Endothelial cell of umbilical vein (primary cell): ENCODE measurements around the gene ACP3. TPM values are rescaled to one million over a fixed set of nuclear protein-coding genes. Genes with fewer than 3 reads are reported as not detected.

Experiments used
- BruUV-seq: library from RNA; stranded (reverse); fragments of 400-500 nt; replicated peaks from 2 replicates; lab custom pipeline; 2021; lab: Mats Ljungman, UMichigan
- CTCF ChIA-PET: fragments of 300-600, 350-600 bp; sonication (Branson Sonifier 250); formaldehyde crosslinking; loops from one replicate; lab custom pipeline; 2021; ENCODE audit warnings: antibody characterized with exemption, inconsistent platforms; lab: Charles Lee
- POLR2A ChIA-PET: fragments of 300-600, 350-600 bp; sonication (Branson Sonifier 250); formaldehyde crosslinking; loops from one replicate; lab custom pipeline; 2021; ENCODE audit warnings: antibody characterized with exemption, inconsistent platforms; lab: Charles Lee
- DNase-seq: peaks from one replicate; pipeline ENCODE4 v3.0.0-alpha.2; 2011; ENCODE audit warnings: low read depth, low spot score
- FAIRE-seq: peaks from 2 replicates; lab custom pipeline; 2011; peaks lifted over from hg19 to GRCh38; lab: Jason Lieb, UNC
- H2AFZ ChIP-seq: 2 replicates; pipeline ENCODE4 v1.6.0; 2012; ENCODE audit warnings: low read depth, low read length, control low read depth, inconsistent platforms
- H3K27ac ChIP-seq: 2 replicates; pipeline ENCODE4 v1.5.1; 2011; ENCODE audit warnings: low read depth, mild to moderate bottlenecking, control low read depth, low read length, moderate library complexity; ENCODE audit not compliant: insufficient read depth
- H3K27me3 ChIP-seq, 2 experiments: 2 replicates each; pipeline versions ENCODE4 v1.6.0 to v1.6.1; 2011; ENCODE audit warnings: low read length in 2 of 2, mixed read lengths in 1 of 2; ENCODE audit not compliant: control insufficient read depth in 2 of 2, insufficient read depth in 2 of 2
- H3K36me3 ChIP-seq, 2 experiments: 2 replicates in 1 of 2; 3 replicates in 1 of 2; pipeline ENCODE4 v1.5.1; 2011; ENCODE audit warnings: low read length in 2 of 2, mild to moderate bottlenecking in 1 of 2, moderate library complexity in 1 of 2; ENCODE audit not compliant: control insufficient read depth in 2 of 2, insufficient read depth in 2 of 2; ENCODE audit errors: extremely low read depth in 1 of 2
- H3K4me1 ChIP-seq: 3 replicates; pipeline ENCODE4 v1.5.1; 2011; ENCODE audit warnings: mild to moderate bottlenecking, low read length; ENCODE audit not compliant: control insufficient read depth, insufficient read depth; ENCODE audit errors: extremely low read depth
- H3K4me2 ChIP-seq: 2 replicates; pipeline ENCODE4 v1.6.1; 2011; ENCODE audit warnings: low read length, control low read depth, mixed read lengths; ENCODE audit not compliant: insufficient read depth
- H3K4me3 ChIP-seq, 3 experiments: fragments of 200-600 bp in 1 of 3; sonication (generic), shearing (Covaris generic) in 1 of 3; replicated peaks in 1 of 3; 2 replicates each; pipeline ENCODE4 v1.5.1; 2011 to 2016; ENCODE audit warnings: control low read depth in 3 of 3, low read length in 3 of 3, mild to moderate bottlenecking in 2 of 3, inconsistent platforms in 1 of 3, low read depth in 1 of 3, moderate library complexity in 1 of 3; ENCODE audit not compliant: insufficient read depth in 1 of 3
- H3K79me2 ChIP-seq: 2 replicates; pipeline ENCODE4 v1.6.0; 2012; ENCODE audit warnings: low read length, inconsistent platforms; ENCODE audit not compliant: control insufficient read depth, insufficient read depth
- H3K9ac ChIP-seq: replicated peaks from 2 replicates; pipeline ENCODE3; 2011; ENCODE audit warnings: low read length, control low read depth; ENCODE audit not compliant: insufficient read depth; ENCODE audit errors: extremely low read depth
- H3K9me1 ChIP-seq: replicated peaks from 3 replicates; pipeline ENCODE4 v1.6.0; 2011; ENCODE audit warnings: mild to moderate bottlenecking, low read length; ENCODE audit not compliant: control insufficient read depth, insufficient read depth; ENCODE audit errors: extremely low read depth
- H3K9me3 ChIP-seq: replicated peaks from 2 replicates; pipeline ENCODE4 v1.5.1; 2012; ENCODE audit warnings: low read length, inconsistent platforms; ENCODE audit not compliant: control insufficient read depth, insufficient read depth
- H4K20me1 ChIP-seq: replicated peaks from 2 replicates; pipeline ENCODE3; 2011; ENCODE audit warnings: mild to moderate bottlenecking, low read length; ENCODE audit not compliant: control insufficient read depth, insufficient read depth; ENCODE audit errors: extremely low read depth
- CTCF ChIP-seq, 2 donors: IDR thresholded peaks; 1 replicate in 1 of 2; 2 replicates in 1 of 2; pipeline ENCODE4 v1.5.1; 2011; ENCODE audit warnings: low read length in 2 of 2, mild to moderate bottlenecking in 2 of 2, moderate library complexity in 2 of 2, control low read depth in 1 of 2, inconsistent platforms in 1 of 2, low read depth in 1 of 2; ENCODE audit not compliant: insufficient read depth in 1 of 2; ENCODE audit errors: extremely low read depth in 1 of 2
- EZH2 ChIP-seq: IDR thresholded peaks from 2 replicates; pipeline ENCODE4 v1.6.1; 2012; ENCODE audit warnings: borderline replicate concordance, low read depth, mild to moderate bottlenecking, moderate library complexity, low read length, inconsistent platforms; ENCODE audit not compliant: severe bottlenecking
- FOS ChIP-seq: IDR thresholded peaks from 2 replicates; pipeline ENCODE4 v1.6.1; 2011; ENCODE audit warnings: mild to moderate bottlenecking, low read length, moderate library complexity, borderline replicate concordance; ENCODE audit not compliant: insufficient read depth
- GATA2 ChIP-seq: IDR thresholded peaks from 2 replicates; pipeline ENCODE4 v1.7.0; 2011; ENCODE audit warnings: low read depth, mild to moderate bottlenecking, moderate library complexity, mixed read lengths, low read length; ENCODE audit not compliant: insufficient read length, insufficient read depth
- JUN ChIP-seq: IDR thresholded peaks from 2 replicates; pipeline ENCODE4 v1.6.1; 2011; ENCODE audit warnings: borderline replicate concordance, low read depth; ENCODE audit not compliant: insufficient read length, insufficient read depth
- MAX ChIP-seq: IDR thresholded peaks from 2 replicates; pipeline ENCODE4 v1.6.1; 2011; ENCODE audit not compliant: insufficient read depth, insufficient read length
- MYC ChIP-seq: IDR thresholded peaks from one replicate; pipeline ENCODE4 v1.6.1; 2011; ENCODE audit warnings: mild to moderate bottlenecking, low read depth, low read length
- POLR2A ChIP-seq: IDR thresholded peaks from 2 replicates; pipeline ENCODE4 v1.6.1; 2012; ENCODE audit warnings: low read depth, mild to moderate bottlenecking, control low read depth, low read length
- POLR2AphosphoS5 ChIP-seq: IDR thresholded peaks from 2 replicates; pipeline ENCODE4 v1.6.1; 2012; ENCODE audit warnings: low read depth, mild to moderate bottlenecking, control low read depth, low read length, moderate library complexity; ENCODE audit not compliant: insufficient read depth
- dilution Hi-C: fragments of 300-500 bp; cut with MboI; formaldehyde crosslinking; loops from one replicate; pipeline ENCODE4 v1.15.0; 2019; ENCODE audit warnings: low sequenced_read_pairs; ENCODE audit not compliant: extremely low pct_ligation_motif_present
- intact Hi-C: fragments of 100-400 bp; cut with micrococcal nuclease; formaldehyde crosslinking; loops from one replicate; pipeline ENCODE4 v1.10.0; 2022
- polyA plus RNA-seq, 4 experiments: library from polyadenylated mRNA; depleted of rRNA in 3 of 4; stranded (reverse) in 3 of 4; unstranded in 1 of 4; fragments of >200 nt; gene quantifications; 2 replicates each; pipeline versions ENCODE4 v1.2.1 to v1.2.3, GENCODE V29; 2011 to 2012; ENCODE audit warnings: missing spikeins in 1 of 4
- total RNA-seq: library from RNA; stranded (reverse); gene quantifications from 2 replicates; pipeline ENCODE4 v1.2.3, GENCODE V29; 2021

The ACP3 gene
- total and polyA plus RNA-seq, 2 donors (not counting 3 experiments of a cell fraction or from before 2014, with no cell fraction given), result not detected

- H3K9me1 ChIP-seq, result no peaks in the 10 kb centered on the region
- H4K20me1 ChIP-seq, result no peaks in the 10 kb centered on the region
- CTCF ChIA-PET, result interaction anchor here (12.4 kb wide), 1 partner anchor 56 kb away, joined by 150 read pairs; no protein-coding TSS in a partner anchor
- H3K4me1 ChIP-seq, result peaks cover 22% of the 10 kb centered on the region
- intact Hi-C loops (no loop called here), dilution Hi-C loops (no loop called here)
- H3K27me3 ChIP-seq, result no peaks in the 10 kb centered on the region
- no peaks in the 10 kb centered on the region for H3K36me3 ChIP-seq
- H3K9me3 ChIP-seq, result no peaks in the 10 kb centered on the region
- no peak overlapping the region for H3K27ac ChIP-seq
- POLR2A ChIA-PET, result no interaction called here
- no peak overlapping the region for H2AFZ ChIP-seq
- FAIRE-seq (no peak), DNase-seq (no peak)
- H3K79me2 ChIP-seq, result no peaks in the 10 kb centered on the region
- H3K4me2 ChIP-seq, result no peak overlapping the region
- no TSS peak for BruUV-seq
- TF ChIP-seq JUN (no peak), CTCF (IDR thresholded peaks at IDR 0.05; ENCODE audit: extremely low read depth in 1 of 2, insufficient read depth in 1 of 2, low read depth in 1 of 2, low read length in 2 of 2) (no peak), POLR2A (no peak), MAX (no peak), MYC (no peak), GATA2 (no peak), EZH2 (no peak), POLR2AphosphoS5 (no peak), FOS (no peak)
- no peak overlapping the region for H3K9ac ChIP-seq
- H3K4me3 ChIP-seq, result no peak overlapping the region
Measured at GRCh38 chr3:132406587-132406986, 89.4 kb downstream of the ACP3 start.
